Measurements from ENCODE around the gene EPX.

GRCh38 chr17:58165981-58166380, 26.5 kb upstream of the EPX start:
- TF ChIP-seq CTCF (IDR thresholded peaks at IDR 0.05) (no peak), POLR2A (IDR thresholded peaks at IDR 0.05) (no peak)

Measured in Peyer's patch (tissue), 4 donors.